ENCODE results near the gene MCC. TPM values are rescaled to one million over a fixed set of nuclear protein-coding genes. Genes with fewer than 3 reads are reported as not detected.
A peak's percentile ranks its signal among the peaks of the same experiment; 100 is the strongest.

MCC gene
- total RNA-seq, 2 donors from 2014 or later: 164 to 187 TPM

DNA sequence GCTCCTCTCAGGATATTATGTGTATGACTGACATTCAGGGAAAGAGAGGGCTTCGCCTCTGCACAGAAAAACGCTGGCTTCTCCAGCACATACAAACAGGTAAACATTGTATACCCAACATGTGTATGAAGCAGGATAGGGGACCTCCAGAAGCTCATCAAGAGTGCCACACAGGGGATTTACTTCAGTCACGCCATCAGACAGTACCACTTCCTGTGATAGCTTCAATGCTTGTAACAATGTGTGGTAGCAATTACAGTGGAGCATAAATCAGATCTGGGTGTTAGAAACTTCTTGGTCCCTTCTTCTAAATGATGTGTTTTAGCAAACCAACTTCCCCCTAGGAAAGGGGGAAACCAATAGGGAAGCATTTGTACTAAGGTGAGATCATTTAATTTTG lies 214.3 kb downstream of the MCC start:
- Mint-ChIP-seq H3K9me3 (no peaks in the 10 kb centered on the region), H3K27ac (no peak overlapping the region), H3K36me3 (ENCODE audit: low read depth) (no peaks in the 10 kb centered on the region), H3K27me3 (ENCODE audit: insufficient read depth) (no peaks in the 10 kb centered on the region), H3K4me1 (peaks cover 77% of the 10 kb centered on the region), H3K4me3 (no peak overlapping the region)
- Histone ChIP-seq H3K4me1 (ENCODE audit: control insufficient read depth, insufficient read depth, low read length) (peaks cover 31% of the 10 kb centered on the region), H3K27me3 (ENCODE audit: control insufficient read depth, insufficient read depth, low read length, poor library complexity, severe bottlenecking) (no peaks in the 10 kb centered on the region), H3K9me3 (ENCODE audit: control insufficient read depth, low read length) (no peaks in the 10 kb centered on the region), H3K4me3 (ENCODE audit: low read length) (no peak overlapping the region), H3K9ac (ENCODE audit: extremely low read depth, low read length, poor library complexity, severe bottlenecking) (no peak overlapping the region), H3K27ac (ENCODE audit: low read depth, low read length) (no peak overlapping the region), H3K36me3 (ENCODE audit: control insufficient read depth, insufficient read depth, low read length) (peaks cover 4% of the 10 kb centered on the region)
- WGBS, 2 experiments (ENCODE audit: insufficient coverage in 1 of 2, insufficient read length in 1 of 2): 62% methylated on average over 3 of the region's 3 CpGs; no CpG with 5 or more reads in 1 of the 2 experiments
- no peak for TF ChIP-seq CTCF (conservative IDR thresholded peaks at IDR 0.05)
- DNase-seq: peak; percentile 36

DNA sequence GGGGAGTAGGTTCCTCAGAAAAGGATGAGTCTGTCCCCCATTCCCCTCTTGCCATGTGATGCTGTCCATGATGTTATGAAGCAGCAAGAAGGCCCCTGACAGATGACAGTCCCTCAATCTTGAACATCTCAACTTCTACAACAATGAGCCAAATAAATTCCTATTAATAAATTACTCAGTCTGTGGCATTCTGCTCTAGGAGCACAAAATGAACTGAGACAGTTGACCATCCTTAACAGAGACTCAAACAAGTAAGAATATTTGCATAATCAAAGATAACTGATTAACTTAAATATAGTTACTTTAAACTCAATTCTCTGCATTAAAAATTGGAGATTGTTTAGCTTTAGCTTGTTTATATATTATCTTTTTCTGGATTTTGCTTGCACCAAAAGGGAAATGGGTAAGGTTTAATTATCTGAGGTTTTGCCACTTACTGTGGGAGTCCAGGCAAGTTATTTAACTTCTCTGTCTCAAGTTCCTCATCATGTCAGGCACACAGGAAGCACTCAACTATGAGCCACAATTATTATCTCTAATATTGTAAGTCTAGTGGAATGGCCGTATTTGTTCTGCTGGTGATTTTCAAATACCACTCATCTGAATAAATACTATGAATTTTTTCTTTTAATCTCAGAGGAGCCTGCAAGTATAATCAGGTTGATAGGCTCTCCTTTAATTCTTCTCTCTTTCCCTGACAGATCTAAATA lies 216.4 kb downstream of the MCC start:
- no peaks in the 10 kb centered on the region for H3K9me3 Mint-ChIP-seq
- H3K9me3 ChIP-seq (ENCODE audit: control insufficient read depth, low read length): no peaks in the 10 kb centered on the region
- peaks cover 4% of the 10 kb centered on the region for H3K36me3 ChIP-seq (ENCODE audit: control insufficient read depth, insufficient read depth, low read length)
- WGBS, 2 experiments (ENCODE audit: insufficient coverage in 1 of 2, insufficient read length in 1 of 2): 100% methylated on average over 1 of the region's 1 CpG; no CpG with 5 or more reads in 1 of the 2 experiments
- H3K27ac Mint-ChIP-seq: no peak overlapping the region
- H3K9ac ChIP-seq (ENCODE audit: extremely low read depth, low read length, poor library complexity, severe bottlenecking): no peak overlapping the region
- no peak overlapping the region for H3K27ac ChIP-seq (ENCODE audit: low read depth, low read length)
- H3K27me3 Mint-ChIP-seq (ENCODE audit: insufficient read depth): no peaks in the 10 kb centered on the region
- peak overlapping the region; percentile 7 for H3K4me3 Mint-ChIP-seq
- peaks cover 45% of the 10 kb centered on the region for H3K4me1 ChIP-seq (ENCODE audit: control insufficient read depth, insufficient read depth, low read length)
- H3K36me3 Mint-ChIP-seq (ENCODE audit: low read depth): no peaks in the 10 kb centered on the region
- DNase-seq: no peak
- no peak for TF ChIP-seq CTCF (conservative IDR thresholded peaks at IDR 0.05)
- no peak overlapping the region for H3K4me3 ChIP-seq (ENCODE audit: low read length)
- no peaks in the 10 kb centered on the region for H3K27me3 ChIP-seq (ENCODE audit: control insufficient read depth, insufficient read depth, low read length, poor library complexity, severe bottlenecking)
- H3K4me1 Mint-ChIP-seq: peaks cover 84% of the 10 kb centered on the region

GRCh38 chr5:113271015-113271414 lies 217.2 kb downstream of the MCC start:
- peak overlapping the region; percentile 34 for H3K27ac Mint-ChIP-seq
- H3K27me3 ChIP-seq (ENCODE audit: control insufficient read depth, insufficient read depth, low read length, poor library complexity, severe bottlenecking): no peaks in the 10 kb centered on the region
- no peak for TF ChIP-seq CTCF (conservative IDR thresholded peaks at IDR 0.05)
- WGBS, 2 experiments (ENCODE audit: insufficient coverage in 1 of 2, insufficient read length in 1 of 2): 71 to 100% methylated on average over 1 to 2 of the region's 2 CpGs
- no peak overlapping the region for H3K27ac ChIP-seq (ENCODE audit: low read depth, low read length)
- H3K4me1 Mint-ChIP-seq: peaks cover 89% of the 10 kb centered on the region
- peaks cover 48% of the 10 kb centered on the region for H3K4me1 ChIP-seq (ENCODE audit: control insufficient read depth, insufficient read depth, low read length)
- no peak overlapping the region for H3K4me3 Mint-ChIP-seq
- peak; percentile 13 for DNase-seq
- no peaks in the 10 kb centered on the region for H3K36me3 Mint-ChIP-seq (ENCODE audit: low read depth)
- H3K36me3 ChIP-seq (ENCODE audit: control insufficient read depth, insufficient read depth, low read length): peaks cover 4% of the 10 kb centered on the region
- no peaks in the 10 kb centered on the region for H3K9me3 ChIP-seq (ENCODE audit: control insufficient read depth, low read length)
- no peaks in the 10 kb centered on the region for H3K9me3 Mint-ChIP-seq
- peak overlapping the region; percentile 26 for H3K4me3 ChIP-seq (ENCODE audit: low read length)
- H3K27me3 Mint-ChIP-seq (ENCODE audit: insufficient read depth): no peaks in the 10 kb centered on the region
- no peak overlapping the region for H3K9ac ChIP-seq (ENCODE audit: extremely low read depth, low read length, poor library complexity, severe bottlenecking)
